Measurements from ENCODE around the gene SPATA13.
"Not testable (repeated sequence)": the region's sequence is repeated elsewhere in the genome, so short reads cannot be mapped to it uniquely, and the experiment has no call there.

SPATA13 gene

GRCh38 chr13:24340608-24340955 is 180.1 kb downstream of the SPATA13 start:
- Histone ChIP-seq H2AFZ (ENCODE audit: low read depth) (no peak overlapping the region), H4K20me1 (ENCODE audit: insufficient read depth) (no peaks in the 10 kb centered on the region), H3K4me2 (no peak overlapping the region), H3K27me3 (ENCODE audit: insufficient read depth, low read depth) (no peaks in the 10 kb centered on the region), H3K9ac (no peak overlapping the region), H3K79me2 (ENCODE audit: insufficient read depth, low read depth) (no peaks in the 10 kb centered on the region), H3K36me3 (ENCODE audit: insufficient read depth) (no peaks in the 10 kb centered on the region), H3K4me3 (IDR thresholded peaks at IDR 0.05; ENCODE audit: insufficient read depth, low read depth, low read length) (no peak overlapping the region), H3K4me1 (ENCODE audit: low read depth, poor library complexity, severe bottlenecking) (no peaks in the 10 kb centered on the region), H3K27ac (no peak overlapping the region)
- no peak for TF ChIP-seq CTCF (conservative IDR thresholded peaks at IDR 0.05; ENCODE audit: low read depth, low read length)

GRCh38 chr13:24341439-24341838 is 180.9 kb downstream of the SPATA13 start:
- Histone ChIP-seq H3K36me3 (ENCODE audit: insufficient read depth) (no peaks in the 10 kb centered on the region), H3K4me2 (no peak overlapping the region), H3K79me2 (ENCODE audit: insufficient read depth, low read depth) (no peaks in the 10 kb centered on the region), H2AFZ (ENCODE audit: low read depth) (no peak overlapping the region), H4K20me1 (ENCODE audit: insufficient read depth) (no peaks in the 10 kb centered on the region), H3K27ac (no peak overlapping the region), H3K9ac (no peak overlapping the region), H3K27me3 (ENCODE audit: insufficient read depth, low read depth) (no peaks in the 10 kb centered on the region), H3K4me3 (IDR thresholded peaks at IDR 0.05; ENCODE audit: insufficient read depth, low read depth, low read length) (no peak overlapping the region), H3K4me1 (ENCODE audit: low read depth, poor library complexity, severe bottlenecking) (no peaks in the 10 kb centered on the region)
- no peak for TF ChIP-seq CTCF (conservative IDR thresholded peaks at IDR 0.05; ENCODE audit: low read depth, low read length)

- TF ChIP-seq CTCF (conservative IDR thresholded peaks at IDR 0.05; ENCODE audit: low read depth, low read length) = no peak
- no peaks in the 10 kb centered on the region for H4K20me1 ChIP-seq (ENCODE audit: insufficient read depth)
- H3K79me2 ChIP-seq (ENCODE audit: insufficient read depth, low read depth) = no peaks in the 10 kb centered on the region
- no peak overlapping the region for H3K27ac ChIP-seq
- no peaks in the 10 kb centered on the region for H3K27me3 ChIP-seq (ENCODE audit: insufficient read depth, low read depth)
- no peaks in the 10 kb centered on the region for H3K36me3 ChIP-seq (ENCODE audit: insufficient read depth)
- H3K4me3 ChIP-seq (IDR thresholded peaks at IDR 0.05; ENCODE audit: insufficient read depth, low read depth, low read length) = no peak overlapping the region
- H2AFZ ChIP-seq (ENCODE audit: low read depth) = no peak overlapping the region
- no peak overlapping the region for H3K4me2 ChIP-seq
- H3K9ac ChIP-seq = no peak overlapping the region
- H3K4me1 ChIP-seq (ENCODE audit: low read depth, poor library complexity, severe bottlenecking) = no peaks in the 10 kb centered on the region
These were observed 187.9 kb downstream of the SPATA13 start for GRCh38 chr13:24348385-24348784.

- Histone ChIP-seq H3K4me1 (ENCODE audit: low read depth, poor library complexity, severe bottlenecking) (no peaks in the 10 kb centered on the region), H4K20me1 (ENCODE audit: insufficient read depth) (no peaks in the 10 kb centered on the region), H3K79me2 (ENCODE audit: insufficient read depth, low read depth) (no peaks in the 10 kb centered on the region), H3K36me3 (ENCODE audit: insufficient read depth) (no peaks in the 10 kb centered on the region), H3K27ac (no peak overlapping the region), H3K4me3 (IDR thresholded peaks at IDR 0.05; ENCODE audit: insufficient read depth, low read depth, low read length) (no peak overlapping the region), H3K27me3 (ENCODE audit: insufficient read depth, low read depth) (no peaks in the 10 kb centered on the region), H3K4me2 (no peak overlapping the region), H3K9ac (no peak overlapping the region), H2AFZ (ENCODE audit: low read depth) (no peak overlapping the region)
- no peak for TF ChIP-seq CTCF (conservative IDR thresholded peaks at IDR 0.05; ENCODE audit: low read depth, low read length)
These were observed 188.4 kb downstream of the SPATA13 start for GRCh38 chr13:24348797-24349515.

- H3K9ac ChIP-seq; H3K79me2 ChIP-seq (ENCODE audit: insufficient read depth, low read depth); H2AFZ ChIP-seq (ENCODE audit: low read depth); H3K4me3 ChIP-seq (IDR thresholded peaks at IDR 0.05; ENCODE audit: insufficient read depth, low read depth, low read length); H3K27me3 ChIP-seq (ENCODE audit: insufficient read depth, low read depth); H3K27ac ChIP-seq; H3K36me3 ChIP-seq (ENCODE audit: insufficient read depth); H4K20me1 ChIP-seq (ENCODE audit: insufficient read depth); H3K4me2 ChIP-seq; H3K4me1 ChIP-seq (ENCODE audit: low read depth, poor library complexity, severe bottlenecking): not testable (repeated sequence)
These were observed 189.5 kb downstream of the SPATA13 start for GRCh38 chr13:24349778-24350664.

All from KMS-11 (cell line).